GM12872 (cell line): ENCODE data around the gene ING1.

Experiments used
- CTCF ChIP-seq: IDR thresholded peaks from 3 replicates; pipeline ENCODE4 v1.5.1; 2011; ENCODE audit warnings: low read depth, mild to moderate bottlenecking, low read length, moderate library complexity; ENCODE audit not compliant: insufficient read depth

ING1 gene

DNA sequence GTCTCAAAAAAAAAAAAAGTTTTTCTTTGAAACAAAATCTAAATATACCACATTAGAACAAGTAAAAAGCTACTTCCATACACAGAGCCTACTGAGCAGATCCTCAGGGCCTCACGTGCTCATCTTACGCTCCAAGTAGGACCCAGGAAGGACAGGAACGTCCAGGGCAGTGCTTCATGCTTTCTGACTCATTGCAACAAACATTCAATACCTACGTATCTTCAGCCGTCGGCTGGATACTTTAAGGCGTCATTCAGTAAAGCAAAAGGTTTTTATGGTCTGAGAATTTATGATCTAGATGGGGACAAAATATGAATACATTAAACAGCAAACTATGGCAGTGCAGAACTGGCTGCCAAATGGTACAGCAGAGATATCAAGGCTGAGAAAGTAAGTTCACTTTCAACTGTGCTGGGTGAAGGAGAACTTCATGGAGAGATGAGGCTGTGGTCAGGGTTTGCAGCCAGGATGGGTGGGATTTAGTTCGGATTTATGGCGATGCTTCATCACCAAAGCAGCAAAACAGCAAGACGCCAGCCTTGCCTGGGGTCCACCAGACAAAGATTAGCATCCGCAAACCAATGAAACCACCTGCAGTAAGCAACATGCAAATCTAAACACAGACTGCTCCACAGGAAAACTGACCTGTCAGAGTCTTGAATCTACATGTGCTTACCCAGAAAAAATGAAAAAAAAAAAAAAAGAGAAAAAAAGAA, 28.0 kb upstream of the ING1 start:
- no peak for TF ChIP-seq CTCF

DNA sequence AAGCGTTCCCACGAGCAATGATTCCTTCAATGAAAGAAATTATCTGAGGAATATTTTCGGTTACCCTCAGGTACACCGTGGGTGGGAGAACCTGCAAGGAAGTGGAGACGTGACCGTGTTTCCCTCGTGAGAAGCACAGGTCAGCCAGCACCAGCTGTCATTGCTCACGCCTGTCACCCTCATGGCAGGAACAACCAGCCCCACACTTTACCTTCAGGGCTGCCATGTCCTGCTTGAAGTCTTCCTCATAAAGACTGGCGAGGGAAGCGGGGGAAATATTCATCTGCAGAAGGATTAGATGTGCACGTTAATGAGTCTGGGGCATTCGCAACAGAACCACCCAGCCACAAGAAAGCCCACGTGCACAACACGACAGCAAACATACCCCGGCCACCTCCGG, 25.8 kb upstream of the ING1 start:
- no peak for TF ChIP-seq CTCF

DNA sequence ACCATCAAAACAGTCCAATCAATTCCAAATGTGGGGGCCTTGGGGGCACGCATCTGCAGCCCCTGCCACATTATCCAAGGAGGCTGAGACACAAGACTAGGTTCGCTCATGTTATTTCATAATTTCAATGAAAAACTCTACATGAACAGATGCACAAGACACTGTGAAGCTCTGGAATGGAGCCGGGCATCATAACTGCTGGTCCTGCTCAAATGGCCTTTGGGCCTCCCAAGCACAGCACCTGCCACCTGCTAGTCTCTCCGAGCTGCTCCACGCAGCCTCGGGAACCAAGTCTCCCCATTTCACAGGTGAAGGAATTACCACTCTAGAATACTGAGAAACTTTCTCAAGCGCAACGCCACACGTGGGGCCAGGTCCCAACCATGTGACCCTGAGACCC, 24.5 kb upstream of the ING1 start:
- no peak for TF ChIP-seq CTCF

GRCh38 chr13:110689711-110690110, 23.8 kb upstream of the ING1 start:
- no peak for TF ChIP-seq CTCF

- TF ChIP-seq CTCF = no peak
Observed at GRCh38 chr13:110690516-110690915, 23.0 kb upstream of the ING1 start.

- no peak for TF ChIP-seq CTCF
Observed at GRCh38 chr13:110696776-110697175, 16.7 kb upstream of the ING1 start.

DNA sequence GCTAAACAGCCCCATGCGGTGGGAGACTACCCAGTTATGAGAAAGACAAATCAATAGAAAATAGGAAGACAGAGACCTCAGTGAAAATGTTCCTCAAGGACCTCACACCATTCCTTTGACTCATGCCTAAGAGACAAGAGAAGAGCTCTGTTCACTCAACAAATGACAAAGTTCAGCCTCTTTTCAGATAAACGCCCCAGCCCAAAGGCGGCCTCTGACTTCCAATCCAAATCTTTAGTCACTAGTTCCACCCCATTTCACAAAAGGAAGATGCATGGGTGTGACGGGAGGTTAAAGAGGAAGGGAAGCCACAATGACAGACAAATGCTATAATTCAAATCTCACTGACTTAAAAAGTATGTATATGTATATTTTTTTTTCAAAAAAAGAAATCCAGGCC, 15.7 kb upstream of the ING1 start:
- TF ChIP-seq CTCF = no peak
